Left lung (tissue), 10 donors: Measurements from ENCODE around the gene CLPTM1L. TPM values are rescaled to one million over a fixed set of nuclear protein-coding genes. Genes with fewer than 3 reads are reported as not detected.
"Not testable (repeated sequence)": the region's sequence is repeated elsewhere in the genome, so short reads cannot be mapped to it uniquely, and the experiment has no call there.

Experiments used
- ATAC-seq: fragments of 200-7000 bp; cut with Tn5 transposase; one replicate; pipeline ENCODE4 v1.9.1; 2020; ENCODE audit warnings: moderate library complexity
- DNase-seq, 4 donors: peaks; one replicate each; pipeline ENCODE4 v3.0.0-alpha.2; 2013 to 2020
- H3K27ac ChIP-seq, 2 donors: fragments of 200-600 bp; sonication (generic) in 1 of 2; one replicate each; pipeline versions ENCODE4 v1.5.0 to v1.8.0; 2020 to 2021
- H3K27me3 ChIP-seq, 2 donors: fragments of 200-600 bp; sonication (generic) in 1 of 2; one replicate each; pipeline versions ENCODE4 v1.5.0 to v1.8.0; 2020 to 2021
- H3K36me3 ChIP-seq, 2 donors: fragments of 200-600 bp; sonication (generic) in 1 of 2; one replicate each; pipeline versions ENCODE4 v1.5.0 to v1.8.0; 2020 to 2021
- H3K4me1 ChIP-seq, 2 donors: fragments of 200-600 bp; one replicate each; pipeline ENCODE4 v1.8.0; 2021
- H3K4me3 ChIP-seq, 2 donors: fragments of 200-600 bp; sonication (generic) in 1 of 2; one replicate each; pipeline versions ENCODE4 v1.5.0 to v1.8.0; 2020 to 2021; ENCODE audit warnings: mild to moderate bottlenecking in 1 of 2
- H3K9me3 ChIP-seq, 2 donors: fragments of 200-600 bp; sonication (generic) in 1 of 2; one replicate each; pipeline versions ENCODE4 v1.5.0 to v1.8.0; 2020 to 2021
- CTCF ChIP-seq, 2 donors: fragments of 200-600 bp; sonication (generic) in 1 of 2; IDR thresholded peaks; one replicate each; pipeline versions ENCODE4 v1.5.0 to v1.8.0; 2021; ENCODE audit warnings: antibody characterized with exemption in 2 of 2
- intact Hi-C, 2 donors: fragments of 100-400 bp; cut with DNase I; formaldehyde crosslinking; loops; one replicate each; pipeline versions ENCODE4 v1.11.2 to v1.14.2; 2022
- polyA plus RNA-seq, 6 donors: library from polyadenylated mRNA; unstranded; fragments of 120-200 nt; gene quantifications; one replicate each; pipeline ENCODE4 v1.2.1, GENCODE V29; 2013; ENCODE audit not compliant: insufficient read length in 6 of 6
- total RNA-seq, 2 donors: library from RNA; stranded (reverse); fragmentation: NEBNext Ultra II Directional; extraction: Animal tissue kit (Norgen Biotek cat#: 25700); gene quantifications; one replicate each; pipeline ENCODE4 v1.2.1, GENCODE V29; 2021
- donor health status: DM: no; HTN: yes; CAD: no.
- donor health status: DM: no; HTN: no; CAD: no.

Gene CLPTM1L
- total and polyA plus RNA-seq, 8 donors = 90.4 to 171 (median 99.4) TPM

DNA sequence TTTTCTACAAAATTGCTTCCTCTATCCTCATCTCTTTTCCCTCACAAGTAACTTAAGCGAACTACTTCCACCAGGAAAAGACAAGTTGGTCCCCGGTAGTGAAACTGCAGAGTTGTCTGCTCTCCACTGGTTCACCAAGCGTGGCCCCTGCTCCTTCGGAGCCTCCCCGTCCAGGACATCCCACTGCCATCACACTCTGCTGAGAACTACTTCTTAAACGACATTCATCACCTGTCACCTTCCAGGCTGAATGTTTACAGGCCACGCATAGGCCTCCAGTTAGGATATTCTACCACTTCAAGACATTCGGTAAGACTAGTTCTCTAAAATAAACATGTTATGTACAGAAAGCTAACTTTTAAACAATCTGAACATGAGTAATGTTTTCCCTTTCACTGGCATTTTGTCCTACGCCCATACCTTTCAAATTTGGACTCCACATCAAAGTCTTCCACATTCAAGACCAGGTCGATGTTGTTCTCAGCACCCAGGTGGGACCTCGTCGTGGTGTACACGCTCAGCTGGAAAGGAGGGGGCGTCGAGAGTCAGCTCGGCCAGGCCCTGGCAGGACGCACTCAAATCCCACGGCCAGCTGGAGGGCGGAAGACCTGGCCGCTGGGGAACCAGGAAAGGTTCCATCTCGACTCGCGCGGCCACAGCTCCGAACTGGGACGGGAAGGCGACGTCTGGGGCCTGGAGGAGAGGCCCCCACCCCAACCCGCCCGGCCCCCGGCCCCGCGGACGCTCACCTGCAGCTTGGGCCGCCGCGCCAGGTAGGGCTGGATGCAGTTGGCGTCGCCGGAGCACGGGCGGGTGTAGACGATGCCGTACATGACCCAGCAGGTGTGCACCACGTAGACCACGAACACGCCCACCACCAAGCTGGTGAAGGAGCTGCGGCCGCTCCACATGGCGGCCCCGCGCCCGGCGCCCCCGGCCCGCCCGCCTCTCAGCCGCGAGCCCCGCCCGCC is 683 bp downstream of the CLPTM1L start:
- TF ChIP-seq CTCF (IDR thresholded peaks at IDR 0.05) = no peak
- peaks cover 15 to 28% of the 10 kb centered on the region in 2 donors for H3K4me1 ChIP-seq
- peak overlapping the region; percentile 68 to 95 for H3K4me3 ChIP-seq
- no peaks in the 10 kb centered on the region for H3K9me3 ChIP-seq
- H3K36me3 ChIP-seq = peaks cover 0 to 35% of the 10 kb centered on the region in 2 donors
- ATAC-seq = peak; percentile 4
- intact Hi-C loops = no loop called here
- no peaks in the 10 kb centered on the region for H3K27me3 ChIP-seq
- DNase-seq = no peak
- peak overlapping the region; percentile 63 to 75 for H3K27ac ChIP-seq

GRCh38 chr5:1343315-1343751 is 1.6 kb downstream of the CLPTM1L start:
- Histone ChIP-seq H3K27me3 (no peaks in the 10 kb centered on the region), H3K36me3 (peaks cover 0 to 43% of the 10 kb centered on the region in 2 donors), H3K27ac (peak overlapping the region in 1 of 2 donors; percentile 75), H3K9me3 (no peaks in the 10 kb centered on the region), H3K4me3 (peak overlapping the region in 1 of 2 donors; percentile 95), H3K4me1 (peaks cover 15 to 28% of the 10 kb centered on the region in 2 donors)
- ATAC-seq (peak; percentile 76), DNase-seq (peak in 3 of 4 donors; percentile 28 to 75 (median 73))
- intact Hi-C loops = no loop called here
- TF ChIP-seq CTCF (IDR thresholded peaks at IDR 0.05) = no peak

GRCh38 chr5:1342711-1343110 is 2.2 kb downstream of the CLPTM1L start:
- Histone ChIP-seq H3K4me1 (peaks cover 15 to 28% of the 10 kb centered on the region in 2 donors), H3K27ac (peak overlapping the region in 1 of 2 donors; percentile 28), H3K36me3 (peaks cover 0 to 49% of the 10 kb centered on the region in 2 donors), H3K4me3 (peak overlapping the region in 1 of 2 donors; percentile 95)
- H3K9me3 ChIP-seq, DNase-seq, H3K27me3 ChIP-seq, ATAC-seq, intact Hi-C loops: not testable (repeated sequence)

- H3K27me3 ChIP-seq = no peaks in the 10 kb centered on the region
- intact Hi-C loops = no loop called here
- peak overlapping the region in 1 of 2 donors; percentile 28 for H3K27ac ChIP-seq
- DNase-seq = no peak
- no peak for ATAC-seq
- peaks cover 0 to 54% of the 10 kb centered on the region in 2 donors for H3K36me3 ChIP-seq
- H3K4me1 ChIP-seq = peaks cover 15 to 28% of the 10 kb centered on the region in 2 donors
- no peak overlapping the region for H3K4me3 ChIP-seq
- no peak for TF ChIP-seq CTCF (IDR thresholded peaks at IDR 0.05)
- no peaks in the 10 kb centered on the region for H3K9me3 ChIP-seq
Observed at GRCh38 chr5:1342268-1342667, 2.6 kb downstream of the CLPTM1L start.

GRCh38 chr5:1341863-1342262 is 3.0 kb downstream of the CLPTM1L start:
- DNase-seq (no peak), ATAC-seq (no peak)
- no peak overlapping the region for H3K27ac ChIP-seq
- no peak overlapping the region for H3K4me3 ChIP-seq
- H3K36me3 ChIP-seq = peaks cover 0 to 58% of the 10 kb centered on the region in 2 donors
- H3K27me3 ChIP-seq = no peaks in the 10 kb centered on the region
- no peaks in the 10 kb centered on the region for H3K9me3 ChIP-seq
- peaks cover 15 to 28% of the 10 kb centered on the region in 2 donors for H3K4me1 ChIP-seq
- TF ChIP-seq CTCF (IDR thresholded peaks at IDR 0.05) = no peak
- intact Hi-C loops = no loop called here

GRCh38 chr5:1339818-1340210 is 5.1 kb downstream of the CLPTM1L start:
- H3K27ac ChIP-seq, H3K27me3 ChIP-seq, ATAC-seq, H3K4me3 ChIP-seq, intact Hi-C loops, H3K9me3 ChIP-seq: not testable (repeated sequence)
- H3K4me1 ChIP-seq = peaks cover 10 to 18% of the 10 kb centered on the region in 2 donors
- DNase-seq = peak in 1 of 4 donors; percentile 37
- peaks cover 0 to 78% of the 10 kb centered on the region in 2 donors for H3K36me3 ChIP-seq

- H3K4me3 ChIP-seq, intact Hi-C loops, H3K9me3 ChIP-seq, ATAC-seq, H3K27me3 ChIP-seq, DNase-seq, H3K27ac ChIP-seq: not testable (repeated sequence)
- peaks cover 10 to 18% of the 10 kb centered on the region in 2 donors for H3K4me1 ChIP-seq
- peaks cover 0 to 84% of the 10 kb centered on the region in 2 donors for H3K36me3 ChIP-seq
Observed at GRCh38 chr5:1339139-1339817, 5.6 kb downstream of the CLPTM1L start.
